PC-9 (cell line): ENCODE measurements around the gene STEAP1B. TPM values are rescaled to one million over a fixed set of nuclear protein-coding genes. Genes with fewer than 3 reads are reported as not detected.

Experiments used
- BruUV-seq: library from RNA; stranded (reverse); fragments of 400-500 nt; replicated peaks from 2 replicates; lab custom pipeline; 2021; lab: Mats Ljungman, UMichigan
- CTCF ChIA-PET: fragments of 300-600 bp; sonication (Branson Sonifier 250); formaldehyde crosslinking; loops from one replicate; lab custom pipeline; 2022; ENCODE audit warnings: antibody characterized with exemption; lab: Charles Lee
- POLR2A ChIA-PET: fragments of 300-600 bp; sonication (Branson Sonifier 250); formaldehyde crosslinking; loops from one replicate; lab custom pipeline; 2022; ENCODE audit warnings: antibody characterized with exemption; ENCODE audit not compliant: unreplicated experiment; lab: Charles Lee
- DNase-seq, 2 experiments: peaks; one replicate each; pipeline versions ENCODE4 v3.0.0 to v3.0.0-alpha.2; 2015 to 2022; ENCODE audit warnings: mixed read lengths in 1 of 2
- H2AFZ ChIP-seq: fragments of 200-600 bp; sonication (generic); 2 replicates; pipeline ENCODE4 v1.8.1; 2017; ENCODE audit warnings: antibody characterized with exemption
- H3F3A ChIP-seq: fragments of 200-600 bp; sonication (generic); 2 replicates; pipeline ENCODE4 v1.8.1; 2017; ENCODE audit warnings: antibody characterized with exemption, mild to moderate bottlenecking, low read depth; ENCODE audit not compliant: insufficient read depth
- H3K27ac ChIP-seq: fragments of 200-600 bp; sonication (generic); 2 replicates; pipeline ENCODE4 v1.6.1; 2016; ENCODE audit warnings: mixed run types
- H3K27me3 ChIP-seq: fragments of 200-600 bp; sonication (generic); 2 replicates; pipeline ENCODE4 v1.6.1; 2016; ENCODE audit warnings: low read depth, mixed run types; ENCODE audit not compliant: insufficient read depth
- H3K36me3 ChIP-seq: fragments of 200-600 bp; sonication (generic); 2 replicates; pipeline ENCODE4 v1.6.1; 2016; ENCODE audit warnings: low read depth, mixed run types
- H3K4me1 ChIP-seq: fragments of 200-600 bp; sonication (generic); replicated peaks from 2 replicates; pipeline ENCODE4 v1.6.1; 2016; ENCODE audit warnings: mixed run types; ENCODE audit not compliant: insufficient read depth
- H3K4me2 ChIP-seq: fragments of 200-600 bp; sonication (generic); 2 replicates; pipeline ENCODE4 v1.6.1; 2017; ENCODE audit warnings: mixed run types
- H3K4me3 ChIP-seq: fragments of 200-600 bp; sonication (generic); 2 replicates; pipeline ENCODE4 v1.6.1; 2016; ENCODE audit warnings: mixed run types
- H3K79me2 ChIP-seq: fragments of 200-600 bp; sonication (generic); 2 replicates; pipeline ENCODE4 v1.6.1; 2017; ENCODE audit warnings: low read depth, mixed run types
- H3K9me2 ChIP-seq: fragments of 200-600 bp; sonication (generic); 2 replicates; pipeline ENCODE4 v1.8.1; 2017; ENCODE audit warnings: mild to moderate bottlenecking; ENCODE audit not compliant: insufficient read depth
- H3K9me3 ChIP-seq: fragments of 200-600 bp; sonication (generic); 2 replicates; pipeline ENCODE4 v1.8.1; 2016; ENCODE audit warnings: low read depth; ENCODE audit not compliant: insufficient read depth
- H4K20me1 ChIP-seq: fragments of 200-600 bp; sonication (generic); 2 replicates; pipeline ENCODE4 v1.8.1; 2017; ENCODE audit not compliant: insufficient read depth
- EZH2 ChIP-seq: fragments of 200-600 bp; sonication (generic); IDR thresholded peaks from 2 replicates; pipeline ENCODE4 v1.8.0; 2017; ENCODE audit warnings: antibody characterized with exemption, low read depth
- intact Hi-C: fragments of 100-400 bp; cut with micrococcal nuclease; formaldehyde crosslinking; loops from one replicate; pipeline ENCODE4 v1.10.0; 2022; ENCODE audit not compliant: unreplicated experiment
- total RNA-seq: library from RNA; stranded (reverse); gene quantifications from 2 replicates; pipeline ENCODE4 v1.2.3, GENCODE V29; 2021
- TF ChIP-seq, protein P1 (sequence below): fragments of 200-600 bp; sonication (generic); conservative IDR thresholded peaks from 2 replicates; pipeline ENCODE4 v1.6.1; 2017; ENCODE audit warnings: mixed run types, antibody characterized with exemption, mild to moderate bottlenecking, moderate library complexity

Gene STEAP1B
- total RNA-seq, 1 experiment from 2014 or later, result 0.35 TPM

DNA sequence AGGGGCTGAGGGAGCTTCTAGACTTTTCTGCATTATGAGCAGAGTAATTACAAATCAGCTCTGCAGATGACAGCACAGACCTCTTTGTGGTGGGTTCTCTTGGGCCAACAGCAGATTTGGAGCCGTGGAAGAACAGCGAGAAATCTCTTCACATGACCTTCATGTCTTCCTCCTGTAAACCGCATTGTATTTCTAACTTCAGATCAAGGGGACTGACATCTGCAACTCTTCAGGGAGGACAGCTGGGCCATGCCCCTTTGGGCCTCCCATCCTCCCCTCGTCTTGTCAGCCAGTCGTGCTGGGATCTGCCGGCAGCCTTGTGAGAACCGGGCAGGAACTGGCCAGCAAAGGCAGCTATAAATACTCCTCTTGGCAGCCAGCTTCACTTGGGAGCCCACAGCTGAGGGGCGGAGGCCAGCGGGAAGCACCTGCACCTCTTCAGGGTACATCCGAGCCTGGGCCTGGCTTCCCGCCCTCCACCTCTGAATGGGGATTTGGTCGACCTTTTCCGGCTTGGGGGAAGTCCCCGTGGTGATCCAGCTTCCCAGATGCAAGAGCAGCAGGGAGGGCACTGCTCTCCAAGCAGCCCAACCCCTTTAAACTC, 54.7 kb downstream of the STEAP1B start:
- no peaks in the 10 kb centered on the region; the same call in 1 of the 2 replicates for H3K9me3 ChIP-seq
- no peak overlapping the region for H3K4me2 ChIP-seq
- H3K27ac ChIP-seq, result no peak overlapping the region
- CTCF ChIA-PET, result interaction anchor here (0.6 kb wide), 1 partner anchor 77 kb away, joined by 5 read pairs; no protein-coding TSS in a partner anchor
- intact Hi-C loops, result no loop called here
- no peak for TF ChIP-seq EZH2
- TF ChIP-seq, protein P1, sequence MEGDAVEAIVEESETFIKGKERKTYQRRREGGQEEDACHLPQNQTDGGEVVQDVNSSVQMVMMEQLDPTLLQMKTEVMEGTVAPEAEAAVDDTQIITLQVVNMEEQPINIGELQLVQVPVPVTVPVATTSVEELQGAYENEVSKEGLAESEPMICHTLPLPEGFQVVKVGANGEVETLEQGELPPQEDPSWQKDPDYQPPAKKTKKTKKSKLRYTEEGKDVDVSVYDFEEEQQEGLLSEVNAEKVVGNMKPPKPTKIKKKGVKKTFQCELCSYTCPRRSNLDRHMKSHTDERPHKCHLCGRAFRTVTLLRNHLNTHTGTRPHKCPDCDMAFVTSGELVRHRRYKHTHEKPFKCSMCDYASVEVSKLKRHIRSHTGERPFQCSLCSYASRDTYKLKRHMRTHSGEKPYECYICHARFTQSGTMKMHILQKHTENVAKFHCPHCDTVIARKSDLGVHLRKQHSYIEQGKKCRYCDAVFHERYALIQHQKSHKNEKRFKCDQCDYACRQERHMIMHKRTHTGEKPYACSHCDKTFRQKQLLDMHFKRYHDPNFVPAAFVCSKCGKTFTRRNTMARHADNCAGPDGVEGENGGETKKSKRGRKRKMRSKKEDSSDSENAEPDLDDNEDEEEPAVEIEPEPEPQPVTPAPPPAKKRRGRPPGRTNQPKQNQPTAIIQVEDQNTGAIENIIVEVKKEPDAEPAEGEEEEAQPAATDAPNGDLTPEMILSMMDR, result no peak
- no TSS peak for BruUV-seq
- no peaks in the 10 kb centered on the region for H4K20me1 ChIP-seq
- peaks cover 20% of the 10 kb centered on the region for H3K4me1 ChIP-seq
- H3K27me3 ChIP-seq, result no peaks in the 10 kb centered on the region
- no peaks in the 10 kb centered on the region for H3K36me3 ChIP-seq
- no peaks in the 10 kb centered on the region for H3K9me2 ChIP-seq
- H3F3A ChIP-seq, result peaks cover 11% of the 10 kb centered on the region
- H3K79me2 ChIP-seq, result no peaks in the 10 kb centered on the region
- POLR2A ChIA-PET, result no interaction called here
- DNase-seq, result no peak
- H2AFZ ChIP-seq, result no peak overlapping the region
- no peak overlapping the region for H3K4me3 ChIP-seq

DNA sequence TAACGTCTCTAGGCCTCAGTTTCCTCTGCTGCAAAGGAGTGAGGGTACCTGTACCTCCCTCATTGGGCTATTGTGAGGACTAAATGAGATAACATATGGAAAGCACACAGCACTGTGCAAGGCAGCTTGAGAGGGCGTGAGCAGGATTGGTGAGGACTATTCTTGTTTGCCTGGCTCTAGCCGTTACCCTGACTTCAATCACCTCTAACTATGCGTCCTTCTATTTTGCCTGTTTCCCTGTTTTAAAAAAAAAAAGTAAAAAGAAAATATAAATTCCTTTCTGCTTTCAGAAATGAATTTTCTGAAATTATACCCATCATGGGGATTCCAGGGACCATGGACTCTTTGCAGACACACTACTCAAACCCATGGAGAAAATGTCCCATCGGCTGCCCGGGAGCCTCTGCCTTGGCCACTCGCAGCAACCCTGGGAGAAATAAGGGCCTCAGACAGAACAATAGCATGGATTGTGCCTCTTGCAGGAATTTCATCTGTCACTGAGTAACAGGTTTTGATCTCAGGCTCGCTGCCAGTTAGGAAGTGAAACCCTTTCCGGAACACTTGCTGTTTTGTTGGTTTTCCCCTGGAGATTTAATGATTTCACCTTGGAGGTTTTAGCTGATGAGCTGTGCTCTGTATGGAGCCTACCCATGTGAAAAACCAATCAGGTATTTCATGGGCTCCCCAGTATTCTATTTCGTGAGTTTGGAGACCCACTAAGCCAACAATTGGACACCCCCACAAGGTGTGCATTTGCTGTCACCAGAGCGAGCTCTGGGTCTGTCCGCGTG, 55.6 kb downstream of the STEAP1B start:
- no peaks in the 10 kb centered on the region; the same call in 1 of the 2 replicates for H3K9me3 ChIP-seq
- H3K36me3 ChIP-seq, result no peaks in the 10 kb centered on the region
- no peak overlapping the region for H3K27ac ChIP-seq
- peaks cover 11% of the 10 kb centered on the region for H3F3A ChIP-seq
- H3K4me3 ChIP-seq, result no peak overlapping the region
- TF ChIP-seq, protein P1, result no peak
- no peak for TF ChIP-seq EZH2
- no peak overlapping the region for H2AFZ ChIP-seq
- ChIA-PET CTCF (no interaction called here), POLR2A (no interaction called here)
- H3K9me2 ChIP-seq, result no peaks in the 10 kb centered on the region
- no peaks in the 10 kb centered on the region for H4K20me1 ChIP-seq
- H3K79me2 ChIP-seq, result no peaks in the 10 kb centered on the region
- intact Hi-C loops, result loop anchor here (5.0 kb wide), 1 partner anchor 42 kb away; no protein-coding TSS in a partner anchor
- peak in 1 of 2 experiments; percentile 59 for DNase-seq
- H3K4me1 ChIP-seq, result peaks cover 20% of the 10 kb centered on the region
- H3K4me2 ChIP-seq, result no peak overlapping the region
- BruUV-seq, result no TSS peak
- H3K27me3 ChIP-seq, result no peaks in the 10 kb centered on the region

DNA sequence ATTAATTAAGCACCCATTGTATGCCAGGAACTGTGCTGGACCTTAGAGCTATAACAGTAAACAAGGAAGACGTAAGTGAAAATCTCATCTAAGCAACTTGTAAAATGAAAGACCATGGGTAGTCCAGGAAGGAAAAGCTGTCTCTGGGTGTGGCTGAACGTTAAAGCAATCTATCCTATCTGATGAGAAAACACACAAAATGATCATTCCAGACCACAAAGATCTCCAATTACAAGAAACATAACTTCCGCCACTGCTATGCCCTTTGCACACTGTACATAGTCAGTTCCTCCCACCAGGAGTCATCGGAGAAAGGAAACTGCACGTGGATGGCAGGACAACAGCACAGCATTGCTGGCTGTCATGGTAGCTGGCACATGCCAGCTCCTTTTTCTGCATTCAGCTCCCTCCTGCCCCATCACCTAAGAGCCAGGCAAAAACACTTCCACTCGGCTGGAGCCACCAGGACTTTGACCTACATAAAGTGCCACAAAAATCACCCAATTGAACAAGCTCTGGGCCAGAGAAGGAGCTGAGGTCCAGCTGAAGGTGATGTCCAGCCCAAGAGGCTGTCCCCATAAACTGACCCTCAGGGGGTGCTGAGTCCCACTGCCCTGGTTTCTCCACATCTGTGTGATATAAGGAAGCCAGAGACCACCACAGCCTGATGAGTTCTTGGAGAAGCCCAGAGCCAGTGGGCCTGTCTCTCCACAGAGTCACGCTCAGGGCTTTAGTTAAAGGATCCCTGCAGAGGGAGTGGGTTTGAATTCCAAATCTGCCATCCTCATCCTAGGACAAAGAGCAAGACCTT, 56.4 kb downstream of the STEAP1B start:
- no peaks in the 10 kb centered on the region for H4K20me1 ChIP-seq
- intact Hi-C loops, result loop anchor here (2.0 to 5.0 kb wide), 2 partner anchors 41 to 87 kb away; partner anchors contain the start of gene RAPGEF5
- POLR2A ChIA-PET, result interaction anchor here (0.5 to 0.7 kb wide), 3 partner anchors 37 to 515 kb away, joined by 3 to 5 read pairs (median 4); no protein-coding TSS in a partner anchor
- H3K4me1 ChIP-seq, result peaks cover 20% of the 10 kb centered on the region
- H3K9me2 ChIP-seq, result no peaks in the 10 kb centered on the region
- DNase-seq, result peak; percentile 61 to 88
- no peaks in the 10 kb centered on the region for H3K79me2 ChIP-seq
- peak overlapping the region; percentile 46 for H3K27ac ChIP-seq
- TF ChIP-seq, protein P1, result no peak
- no peak for TF ChIP-seq EZH2
- CTCF ChIA-PET, result no interaction called here
- no peaks in the 10 kb centered on the region; the same call in 1 of the 2 replicates for H3K9me3 ChIP-seq
- H3K36me3 ChIP-seq, result no peaks in the 10 kb centered on the region
- H2AFZ ChIP-seq, result peak overlapping the region; percentile 29
- H3K27me3 ChIP-seq, result no peaks in the 10 kb centered on the region
- peak overlapping the region; percentile 56 for H3K4me2 ChIP-seq
- peaks cover 11% of the 10 kb centered on the region for H3F3A ChIP-seq
- no TSS peak for BruUV-seq
- no peak overlapping the region for H3K4me3 ChIP-seq
